ENCODE results near the gene OOSP3.

DNA sequence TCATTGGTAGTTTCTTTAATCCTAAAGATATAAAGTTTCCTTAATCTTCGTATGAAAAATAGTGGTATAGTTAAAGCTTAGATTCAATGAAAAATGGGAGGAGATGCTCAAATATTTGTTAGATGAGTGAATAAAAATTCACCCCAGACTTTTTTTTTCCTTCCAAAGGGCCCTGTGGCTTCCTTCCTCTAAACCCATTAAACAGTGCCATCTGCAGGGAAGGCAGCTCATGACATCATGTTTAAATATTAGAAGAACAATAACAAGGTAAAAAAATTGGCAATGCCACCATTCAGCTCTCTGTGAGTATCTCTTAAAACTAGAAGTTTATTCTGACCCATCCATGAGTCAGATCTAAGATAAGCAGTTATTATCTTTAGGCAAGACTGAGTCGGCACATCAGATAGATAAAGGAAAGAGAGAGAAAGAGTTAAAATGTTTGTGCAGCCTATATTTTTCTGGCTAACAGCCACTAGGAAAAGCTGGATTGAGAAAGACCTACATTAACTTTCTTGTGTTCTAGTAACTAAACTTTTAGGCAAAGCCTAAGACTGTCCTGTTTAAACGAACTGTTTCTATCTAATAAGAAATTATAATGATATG lies 40.5 kb downstream of the OOSP3 start:
- TF ChIP-seq CTCF (IDR thresholded peaks at IDR 0.05) (peak; percentile 17 to 72 (median 59)), POLR2A (IDR thresholded peaks at IDR 0.05) (no peak)
